HCT116 (cell line): Measurements from ENCODE around the gene DMD. TPM values are rescaled to one million over a fixed set of nuclear protein-coding genes. Genes with fewer than 3 reads are reported as not detected.

Source experiments
- ATAC-seq: fragments of 200-7000 bp; cut with Tn5 transposase; 2 replicates; pipeline ENCODE4 v1.9.1; 2020; ENCODE audit warnings: mild to moderate bottlenecking, moderate library complexity
- BruUV-seq: library from RNA; stranded (reverse); fragments of 400-500 nt; replicated peaks from 2 replicates; lab custom pipeline; 2021; lab: Mats Ljungman, UMichigan
- CTCF ChIA-PET: fragments of 300-600 bp; sonication (Branson Sonifier 250); formaldehyde crosslinking; loops from one replicate; lab custom pipeline; 2021; ENCODE audit warnings: antibody characterized with exemption; lab: Charles Lee
- POLR2A ChIA-PET: fragments of 300-600, 350-600 bp; sonication (Branson Sonifier 250); formaldehyde crosslinking; loops from one replicate; lab custom pipeline; 2021; ENCODE audit warnings: antibody characterized with exemption; lab: Charles Lee
- RAD21 ChIA-PET, 2 experiments: fragments of 300-600 bp; sonication (Branson Sonifier 250); formaldehyde crosslinking; loops; one replicate each; lab custom pipeline; 2023; ENCODE audit warnings: low total read pairs in 2 of 2; ENCODE audit not compliant: uncharacterized antibody in 2 of 2, unreplicated experiment in 2 of 2, low non-redundant PET in 1 of 2; lab: Charles Lee
- DNase-seq: peaks from one replicate; pipeline ENCODE4 v3.0.0-alpha.2; 2010; ENCODE audit warnings: low read depth, low spot score
- H2AFZ ChIP-seq: fragments of 200-600 bp; shearing (Covaris generic), sonication (generic); 2 replicates; pipeline ENCODE4 v1.6.1; 2017; ENCODE audit warnings: low read depth, mixed run types, mixed read lengths, antibody characterized with exemption, low read length; ENCODE audit not compliant: poor library complexity, severe bottlenecking
- H3K27ac ChIP-seq: 2 replicates; pipeline ENCODE4 v1.5.1; 2012; ENCODE audit warnings: low read depth, low read length
- H3K27me3 ChIP-seq: fragments of 200-600 bp; sonication (generic); 2 replicates; pipeline ENCODE4 v1.6.1; 2016; ENCODE audit warnings: mixed run types, low read length, mixed read lengths; ENCODE audit not compliant: insufficient read depth
- H3K36me3 ChIP-seq, 2 experiments: fragments of 200-500 bp in 1 of 2; fragments of 200-600 bp in 1 of 2; sonication (Bioruptor generic) in 1 of 2; sonication (generic) in 1 of 2; 2 replicates each; pipeline versions ENCODE4 v1.5.1 to v1.6.1; 2014 to 2016; ENCODE audit warnings: low read length in 2 of 2, inconsistent platforms in 1 of 2, mixed read lengths in 1 of 2, mixed run types in 1 of 2; ENCODE audit not compliant: insufficient read depth in 2 of 2, control insufficient read depth in 1 of 2
- H3K4me1 ChIP-seq, 2 experiments: fragments of 200-600 bp in 1 of 2; sonication (generic) in 1 of 2; 2 replicates each; pipeline versions ENCODE4 v1.5.1 to v1.6.1; 2012 to 2017; ENCODE audit warnings: low read length in 2 of 2, inconsistent platforms in 1 of 2, mild to moderate bottlenecking in 1 of 2, mixed read lengths in 1 of 2, mixed run types in 1 of 2, moderate library complexity in 1 of 2; ENCODE audit not compliant: insufficient read depth in 2 of 2, control insufficient read depth in 1 of 2
- H3K4me2 ChIP-seq: fragments of 200-600 bp; sonication (generic); 2 replicates; pipeline ENCODE4 v1.6.1; 2017; ENCODE audit warnings: mixed run types, low read length, mixed read lengths
- H3K4me3 ChIP-seq, 2 experiments: fragments of 200-600 bp in 1 of 2; sonication (generic) in 1 of 2; replicated peaks in 1 of 2; 2 replicates each; pipeline ENCODE4 v1.5.1; 2011 to 2016; ENCODE audit warnings: low read length in 2 of 2, control low read depth in 1 of 2, low read depth in 1 of 2, mild to moderate bottlenecking in 1 of 2, mixed read lengths in 1 of 2, mixed run types in 1 of 2
- H3K79me2 ChIP-seq: fragments of 200-600 bp; sonication (generic); 2 replicates; pipeline ENCODE4 v1.6.1; 2017; ENCODE audit warnings: mild to moderate bottlenecking, mixed run types, low read length, moderate library complexity, mixed read lengths; ENCODE audit not compliant: insufficient read depth
- H3K9ac ChIP-seq: fragments of 200-600 bp; sonication (generic); 2 replicates; pipeline ENCODE4 v1.6.1; 2016; ENCODE audit warnings: low read length, mixed read lengths
- H3K9me2 ChIP-seq: fragments of 200-600 bp; sonication (generic), shearing (Covaris generic); 2 replicates; pipeline ENCODE4 v1.6.1; 2017; ENCODE audit warnings: mixed run types, mild to moderate bottlenecking, moderate library complexity; ENCODE audit not compliant: insufficient read depth
- H3K9me3 ChIP-seq, 2 experiments: fragments of 200-500 bp in 1 of 2; fragments of 200-600 bp in 1 of 2; sonication (Bioruptor generic) in 1 of 2; sonication (generic) in 1 of 2; 2 replicates each; pipeline ENCODE4 v1.6.1; 2014 to 2017; ENCODE audit warnings: low read length in 2 of 2, mixed read lengths in 2 of 2, inconsistent platforms in 1 of 2, low read depth in 1 of 2, mild to moderate bottlenecking in 1 of 2, mixed run types in 1 of 2, moderate library complexity in 1 of 2; ENCODE audit not compliant: control insufficient read depth in 1 of 2, insufficient read depth in 1 of 2
- H4K20me1 ChIP-seq: fragments of 200-600 bp; sonication (generic), shearing (Covaris generic); 2 replicates; pipeline ENCODE4 v1.6.1; 2017; ENCODE audit warnings: mixed run types, mild to moderate bottlenecking, moderate library complexity; ENCODE audit not compliant: insufficient read depth
- CBX3 ChIP-seq: IDR thresholded peaks from 2 replicates; pipeline ENCODE4 v1.6.1; 2012; ENCODE audit warnings: low read depth
- CEBPB ChIP-seq: IDR thresholded peaks from 2 replicates; pipeline ENCODE4 v1.6.1; 2012; ENCODE audit warnings: low read depth
- EGR1 ChIP-seq: IDR thresholded peaks from 2 replicates; pipeline ENCODE4 v1.6.1; 2012; ENCODE audit warnings: low read depth
- ELF1 ChIP-seq: IDR thresholded peaks from 2 replicates; pipeline ENCODE4 v1.6.1; 2012; ENCODE audit warnings: low read depth, borderline replicate concordance
- JUND ChIP-seq: IDR thresholded peaks from 2 replicates; pipeline ENCODE4 v1.6.1; 2012
- POLR2A ChIP-seq: IDR thresholded peaks from 2 replicates; pipeline ENCODE4 v1.7.0; 2011; ENCODE audit warnings: borderline replicate concordance; ENCODE audit not compliant: insufficient read depth, insufficient read length; ENCODE audit errors: extremely low read depth
- POLR2AphosphoS5 ChIP-seq: IDR thresholded peaks from 2 replicates; pipeline ENCODE4 v1.6.1; 2011; ENCODE audit warnings: mild to moderate bottlenecking, low read depth, low read length, moderate library complexity
- SIN3A ChIP-seq: IDR thresholded peaks from 2 replicates; pipeline ENCODE4 v1.6.1; 2012; ENCODE audit warnings: low read depth
- SRF ChIP-seq: IDR thresholded peaks from 2 replicates; pipeline ENCODE4 v1.6.1; 2012; ENCODE audit warnings: low read depth
- TCF7L2 ChIP-seq: IDR thresholded peaks from 2 replicates; pipeline ENCODE4 v1.7.0; 2011; ENCODE audit warnings: borderline replicate concordance, inconsistent platforms; ENCODE audit not compliant: insufficient read depth, insufficient read length; ENCODE audit errors: extremely low read depth
- YY1 ChIP-seq: IDR thresholded peaks from 2 replicates; pipeline ENCODE4 v1.6.1; 2011; ENCODE audit warnings: low read length, low read depth, moderate library complexity, mild to moderate bottlenecking; ENCODE audit not compliant: insufficient replicate concordance; ENCODE audit errors: extremely low read depth
- ZNF274 ChIP-seq: fragments of 200-500 bp; sonication (Bioruptor generic); IDR thresholded peaks from 2 replicates; pipeline ENCODE4 v1.6.1; 2014; ENCODE audit warnings: mild to moderate bottlenecking, low read depth, low read length, inconsistent platforms
- intact Hi-C: fragments of 100-400 bp; cut with micrococcal nuclease; formaldehyde crosslinking; loops from 2 replicates; pipeline ENCODE4 v1.10.0; 2022
- total RNA-seq: library from RNA; stranded (reverse); gene quantifications from one replicate; pipeline ENCODE4 v1.2.1, GENCODE V29; 2021; ENCODE audit not compliant: unreplicated experiment
- TF ChIP-seq, protein P1 (sequence below): IDR thresholded peaks from 2 replicates; pipeline ENCODE4 v1.6.1; 2012
- TF ChIP-seq, protein P2 (sequence below): IDR thresholded peaks from 2 replicates; pipeline ENCODE4 v1.6.1; 2011; ENCODE audit warnings: mild to moderate bottlenecking, low read length, moderate library complexity; ENCODE audit not compliant: insufficient replicate concordance; ENCODE audit errors: extremely low read depth
- TF ChIP-seq, protein P3 (sequence below): IDR thresholded peaks from 2 replicates; pipeline ENCODE4 v1.6.1; 2012

Gene DMD
- total RNA-seq, 1 experiment from 2014 or later: 0.05 TPM

DNA sequence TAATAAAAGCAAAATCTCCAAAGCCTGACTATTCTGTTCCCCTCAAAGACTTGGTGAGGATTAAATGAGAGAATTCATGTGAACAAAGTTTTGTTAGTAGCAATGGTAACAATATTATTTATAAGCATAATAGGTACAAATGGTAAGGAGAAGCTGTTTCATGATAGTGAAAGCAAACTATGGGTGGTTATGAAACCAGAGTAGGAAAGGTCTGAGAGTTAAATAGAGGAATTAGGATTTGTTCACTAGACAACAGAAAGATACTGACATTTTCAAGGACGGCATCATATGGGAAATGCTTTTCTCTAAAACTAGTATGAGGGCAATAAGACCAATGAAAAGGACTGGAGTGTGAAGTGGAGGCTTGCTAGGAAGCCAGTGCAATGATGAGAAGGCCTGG, 2010.9 kb downstream of the DMD start:
- BruUV-seq: no TSS peak
- no peaks in the 10 kb centered on the region for H3K4me1 ChIP-seq
- H3K9me2 ChIP-seq: no peaks in the 10 kb centered on the region
- no peaks in the 10 kb centered on the region for H4K20me1 ChIP-seq
- TF ChIP-seq, protein P1, sequence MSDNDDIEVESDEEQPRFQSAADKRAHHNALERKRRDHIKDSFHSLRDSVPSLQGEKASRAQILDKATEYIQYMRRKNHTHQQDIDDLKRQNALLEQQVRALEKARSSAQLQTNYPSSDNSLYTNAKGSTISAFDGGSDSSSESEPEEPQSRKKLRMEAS: no peak
- no peak for TF ChIP-seq ELF1
- no peak for TF ChIP-seq ZNF274
- TF ChIP-seq TCF7L2: no peak
- no peak for TF ChIP-seq JUND
- TF ChIP-seq SRF: no peak
- TF ChIP-seq, protein P2, sequence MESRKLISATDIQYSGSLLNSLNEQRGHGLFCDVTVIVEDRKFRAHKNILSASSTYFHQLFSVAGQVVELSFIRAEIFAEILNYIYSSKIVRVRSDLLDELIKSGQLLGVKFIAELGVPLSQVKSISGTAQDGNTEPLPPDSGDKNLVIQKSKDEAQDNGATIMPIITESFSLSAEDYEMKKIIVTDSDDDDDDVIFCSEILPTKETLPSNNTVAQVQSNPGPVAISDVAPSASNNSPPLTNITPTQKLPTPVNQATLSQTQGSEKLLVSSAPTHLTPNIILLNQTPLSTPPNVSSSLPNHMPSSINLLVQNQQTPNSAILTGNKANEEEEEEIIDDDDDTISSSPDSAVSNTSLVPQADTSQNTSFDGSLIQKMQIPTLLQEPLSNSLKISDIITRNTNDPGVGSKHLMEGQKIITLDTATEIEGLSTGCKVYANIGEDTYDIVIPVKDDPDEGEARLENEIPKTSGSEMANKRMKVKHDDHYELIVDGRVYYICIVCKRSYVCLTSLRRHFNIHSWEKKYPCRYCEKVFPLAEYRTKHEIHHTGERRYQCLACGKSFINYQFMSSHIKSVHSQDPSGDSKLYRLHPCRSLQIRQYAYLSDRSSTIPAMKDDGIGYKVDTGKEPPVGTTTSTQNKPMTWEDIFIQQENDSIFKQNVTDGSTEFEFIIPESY: no peak
- TF ChIP-seq SIN3A: no peak
- TF ChIP-seq, all 23 proteins: peak for 0
- intact Hi-C loops: no loop called here
- no peaks in the 10 kb centered on the region for H3K9me3 ChIP-seq
- no peak overlapping the region for H3K4me2 ChIP-seq
- POLR2A ChIA-PET: no interaction called here
- H3K36me3 ChIP-seq: no peaks in the 10 kb centered on the region
- no peak for DNase-seq
- no peaks in the 10 kb centered on the region for H3K27me3 ChIP-seq
- H3K4me3 ChIP-seq: no peak overlapping the region
- H2AFZ ChIP-seq: no peak overlapping the region
- no peak for ATAC-seq
- RAD21 ChIA-PET: no interaction called here
- H3K9ac ChIP-seq: no peak overlapping the region
- no peak overlapping the region for H3K27ac ChIP-seq
- CTCF ChIA-PET: no interaction called here
- no peaks in the 10 kb centered on the region for H3K79me2 ChIP-seq

DNA sequence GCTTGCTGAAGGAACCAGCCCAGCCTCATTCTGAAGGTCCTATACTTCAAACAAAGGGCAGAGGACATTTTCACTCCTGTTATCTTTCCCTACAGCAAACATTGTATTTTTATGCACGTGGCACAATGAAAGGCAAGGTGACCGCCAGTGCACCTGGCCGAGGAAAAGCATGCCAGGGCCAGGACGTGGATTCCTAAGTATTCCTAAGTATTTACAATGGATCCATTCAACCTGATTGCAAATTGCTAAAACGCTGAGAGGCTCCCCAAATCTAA, 2011.6 kb downstream of the DMD start:
- DNase-seq: no peak
- Histone ChIP-seq H3K9ac (no peak overlapping the region), H3K27ac (no peak overlapping the region), H3K27me3 (no peaks in the 10 kb centered on the region), H4K20me1 (no peaks in the 10 kb centered on the region), H3K9me3 (no peaks in the 10 kb centered on the region), H3K36me3 (no peaks in the 10 kb centered on the region), H3K79me2 (no peaks in the 10 kb centered on the region), H2AFZ (no peak overlapping the region), H3K4me3 (no peak overlapping the region), H3K4me1 (no peaks in the 10 kb centered on the region), H3K4me2 (no peak overlapping the region), H3K9me2 (no peaks in the 10 kb centered on the region)
- ChIA-PET RAD21 (no interaction called here), CTCF (no interaction called here), POLR2A (no interaction called here)
- no TSS peak for BruUV-seq
- ATAC-seq: no peak
- intact Hi-C loops: no loop called here
- TF ChIP-seq POLR2AphosphoS5: no peak
- TF ChIP-seq CBX3: no peak
- no peak for TF ChIP-seq TCF7L2
- TF ChIP-seq, protein P3, sequence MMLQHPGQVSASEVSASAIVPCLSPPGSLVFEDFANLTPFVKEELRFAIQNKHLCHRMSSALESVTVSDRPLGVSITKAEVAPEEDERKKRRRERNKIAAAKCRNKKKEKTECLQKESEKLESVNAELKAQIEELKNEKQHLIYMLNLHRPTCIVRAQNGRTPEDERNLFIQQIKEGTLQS: no peak
- TF ChIP-seq, protein P2: no peak
- no peak for TF ChIP-seq EGR1
- TF ChIP-seq ZNF274: no peak
- no peak for TF ChIP-seq SIN3A
- TF ChIP-seq CEBPB: no peak
- no peak for TF ChIP-seq POLR2A
- no peak for TF ChIP-seq YY1
